Mesodermal cell (in vitro differentiated cells): ENCODE measurements around the gene B4GALT1.

Source experiments
- H3K27ac ChIP-seq: 2 replicates; pipeline ENCODE4 v1.7.0; 2013; ENCODE audit warnings: mild to moderate bottlenecking, low read depth, low read length, moderate library complexity; ENCODE audit not compliant: severe bottlenecking
- H3K36me3 ChIP-seq: 2 replicates; pipeline ENCODE4 v1.7.1; 2013; ENCODE audit warnings: mild to moderate bottlenecking, low read length, moderate library complexity; ENCODE audit not compliant: control insufficient read depth, insufficient read depth
- H3K4me1 ChIP-seq: one replicate; pipeline ENCODE4 v1.7.1; 2013; ENCODE audit warnings: mild to moderate bottlenecking, low read length; ENCODE audit not compliant: insufficient read depth, control insufficient read depth, poor library complexity, severe bottlenecking
- H3K4me3 ChIP-seq: 2 replicates; pipeline ENCODE4 v1.7.0; 2013; ENCODE audit warnings: low read length, control low read depth, mild to moderate bottlenecking; ENCODE audit not compliant: insufficient read depth, poor library complexity, severe bottlenecking; ENCODE audit errors: extremely low read depth
- H3K9me3 ChIP-seq: 2 replicates; pipeline ENCODE4 v1.7.1; 2013; ENCODE audit warnings: mild to moderate bottlenecking, low read length, moderate library complexity; ENCODE audit not compliant: control insufficient read depth
- WGBS, 2 experiments: methylation state at CpG; one replicate each; pipeline ENCODE4 v1.1.5; 2013; ENCODE audit warnings: missing lambda C conversion rate in 2 of 2; ENCODE audit not compliant: insufficient coverage in 2 of 2; 5-methylcytosine and 5-hydroxymethylcytosine counted together

The B4GALT1 gene

DNA sequence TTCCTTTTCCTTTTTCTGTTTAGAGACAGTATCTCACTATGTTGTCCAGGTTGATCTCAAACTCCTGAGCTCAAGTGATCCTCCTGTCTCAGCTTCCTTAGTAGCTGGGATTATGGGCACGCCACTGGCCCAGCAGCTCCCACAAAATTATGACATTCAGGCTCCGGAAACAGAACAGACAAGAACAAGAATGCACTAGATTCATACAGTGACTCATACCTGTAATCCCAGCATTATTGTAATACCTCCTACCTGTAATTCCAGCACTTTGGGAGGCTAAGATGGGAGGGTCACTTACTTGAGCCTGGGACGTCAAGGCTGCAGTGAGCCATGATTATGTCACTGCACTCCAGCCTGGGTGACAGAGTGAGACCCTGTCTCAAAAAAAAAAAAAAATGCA, 26.7 kb upstream of the B4GALT1 start:
- no peak overlapping the region for H3K27ac ChIP-seq
- no peaks in the 10 kb centered on the region for H3K4me1 ChIP-seq
- no peak overlapping the region for H3K4me3 ChIP-seq
- no peaks in the 10 kb centered on the region for H3K9me3 ChIP-seq
- H3K36me3 ChIP-seq: no peaks in the 10 kb centered on the region
- 82 to 93% methylated on average over 3 of the region's 3 CpGs for WGBS, 2 experiments

- H3K4me1 ChIP-seq: no peaks in the 10 kb centered on the region
- H3K27ac ChIP-seq: no peak overlapping the region
- no peaks in the 10 kb centered on the region for H3K36me3 ChIP-seq
- WGBS, 2 experiments: 86 to 87% methylated on average over 2 to 3 of the region's 3 CpGs
- H3K9me3 ChIP-seq: no peaks in the 10 kb centered on the region
- H3K4me3 ChIP-seq: no peak overlapping the region
Measured at GRCh38 chr9:33192493-33193255, 25.5 kb upstream of the B4GALT1 start.

DNA sequence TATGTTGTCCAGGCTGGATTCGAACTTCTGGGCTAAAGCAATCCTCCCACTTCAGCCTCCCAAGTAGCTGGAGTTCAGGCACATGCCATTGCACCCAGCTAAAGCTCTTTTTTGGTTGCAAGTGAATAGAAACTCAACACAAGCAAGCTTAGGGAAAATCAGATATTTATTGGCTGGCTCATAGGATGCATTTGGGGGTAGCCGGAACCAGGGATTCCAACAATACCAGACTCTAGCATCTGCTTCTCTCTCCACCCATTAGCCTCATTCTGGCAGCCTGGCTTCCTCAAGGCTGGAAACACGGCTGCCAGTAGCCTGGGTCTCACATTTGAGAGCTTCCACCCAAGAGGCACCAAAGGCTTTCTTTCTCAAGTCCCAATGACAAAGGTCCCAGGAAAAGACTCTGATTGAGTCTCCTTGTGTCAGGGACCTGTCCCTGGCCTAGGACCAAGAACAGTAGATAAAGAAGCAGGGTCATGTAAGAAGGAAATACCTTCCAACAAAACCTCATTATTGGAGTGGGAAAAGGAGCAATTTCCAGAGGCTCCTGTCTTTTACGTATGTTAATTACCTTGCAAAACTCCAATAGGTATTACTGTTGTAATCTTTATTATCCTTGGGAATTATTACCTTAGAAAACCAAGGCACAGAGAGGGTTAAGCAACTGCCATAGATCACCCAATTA, 23.0 kb upstream of the B4GALT1 start:
- Histone ChIP-seq H3K4me1 (no peaks in the 10 kb centered on the region), H3K9me3 (no peaks in the 10 kb centered on the region), H3K27ac (no peak overlapping the region), H3K36me3 (no peaks in the 10 kb centered on the region), H3K4me3 (no peak overlapping the region)
- 89 to 90% methylated on average over 2 to 3 of the region's 4 CpGs for WGBS, 2 experiments

DNA sequence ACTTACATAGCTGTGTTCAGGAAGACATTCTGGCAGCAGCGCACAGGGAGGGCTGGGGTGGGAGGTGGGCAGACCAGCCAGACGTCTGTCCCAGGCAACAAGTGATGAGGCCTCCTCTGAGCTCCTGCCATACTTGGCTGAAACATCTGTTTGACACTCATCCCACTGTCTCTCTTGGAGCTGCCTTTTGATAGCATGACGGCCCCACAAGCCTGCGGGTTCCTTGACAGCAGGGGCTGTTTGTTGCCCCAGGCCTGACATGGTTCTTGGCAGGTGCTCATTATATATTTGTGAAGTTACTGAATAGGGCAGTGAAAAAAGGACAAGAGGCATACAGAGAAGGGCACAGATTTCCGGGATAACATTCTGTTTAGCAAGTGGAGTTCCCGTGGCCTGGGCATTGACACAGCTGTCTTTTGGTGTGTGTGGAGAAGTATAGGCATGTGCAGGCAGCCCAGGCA, 22.2 kb upstream of the B4GALT1 start:
- 67 to 84% methylated on average over 4 to 6 of the region's 6 CpGs for WGBS, 2 experiments
- Histone ChIP-seq H3K27ac (no peak overlapping the region), H3K4me3 (no peak overlapping the region), H3K9me3 (no peaks in the 10 kb centered on the region), H3K36me3 (no peaks in the 10 kb centered on the region), H3K4me1 (no peaks in the 10 kb centered on the region)

DNA sequence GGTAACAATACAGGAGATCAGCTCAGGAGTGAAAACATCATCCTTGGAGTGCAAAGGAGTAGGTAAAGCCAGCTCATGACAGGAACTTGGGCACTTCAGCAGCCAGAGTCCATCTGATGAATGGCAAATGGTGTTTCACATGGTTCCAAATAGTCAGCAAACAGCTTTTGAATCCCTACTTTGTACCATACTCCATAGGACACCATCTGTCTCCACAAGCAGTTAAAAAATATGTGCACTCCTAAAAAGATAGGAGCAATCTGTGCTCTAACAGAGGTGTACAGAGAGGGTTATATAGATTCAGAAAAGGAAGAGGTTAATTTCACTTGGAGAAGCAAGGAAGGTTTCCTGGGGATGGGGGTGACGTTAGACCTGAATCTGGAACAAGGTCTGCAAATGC, 21.6 kb upstream of the B4GALT1 start:
- no peak overlapping the region for H3K27ac ChIP-seq
- no peaks in the 10 kb centered on the region for H3K4me1 ChIP-seq
- no peak overlapping the region for H3K4me3 ChIP-seq
- no peaks in the 10 kb centered on the region for H3K36me3 ChIP-seq
- WGBS, 2 experiments: 88% methylated on average over 1 of the region's 1 CpG; no CpG with 5 or more reads in 1 of the 2 experiments
- H3K9me3 ChIP-seq: no peaks in the 10 kb centered on the region

DNA sequence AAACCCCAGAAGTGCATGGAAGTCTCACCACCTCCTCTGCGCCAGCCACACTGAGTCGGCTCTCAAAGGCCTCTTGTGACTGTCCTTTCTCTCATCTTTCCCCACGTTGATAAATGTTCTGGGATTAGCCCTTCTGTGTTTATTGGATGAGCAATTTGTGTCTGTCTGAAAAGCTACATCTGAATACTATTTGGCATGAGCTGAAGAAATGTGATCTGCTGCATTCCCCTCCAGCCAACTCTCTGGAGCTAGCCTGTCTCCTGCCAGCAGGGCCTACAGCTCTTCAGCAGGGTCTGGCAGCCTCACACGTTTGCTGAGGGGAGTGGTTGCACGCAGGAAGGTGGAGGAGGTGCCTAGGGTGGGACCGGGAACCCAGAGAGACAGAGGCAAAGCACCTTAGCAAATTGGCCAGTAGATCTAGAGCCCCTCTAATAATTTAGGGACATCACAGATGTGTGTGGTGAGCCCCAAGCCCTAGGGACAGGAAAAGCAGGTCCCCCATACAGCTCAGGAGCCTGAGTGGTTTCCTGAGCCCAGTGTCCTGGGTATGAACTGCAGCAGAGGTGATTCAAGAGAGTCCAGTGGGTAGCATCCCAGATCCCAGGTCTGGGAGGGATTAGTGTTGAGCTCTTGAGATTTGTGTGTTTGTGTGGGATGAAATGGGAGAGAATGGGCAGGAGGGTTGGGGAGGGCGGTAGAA, 20.5 kb upstream of the B4GALT1 start:
- no peaks in the 10 kb centered on the region for H3K4me1 ChIP-seq
- H3K27ac ChIP-seq: no peak overlapping the region
- H3K4me3 ChIP-seq: no peak overlapping the region
- WGBS, 2 experiments: 61 to 66% methylated on average over 5 to 6 of the region's 7 CpGs
- H3K36me3 ChIP-seq: no peaks in the 10 kb centered on the region
- no peaks in the 10 kb centered on the region for H3K9me3 ChIP-seq

DNA sequence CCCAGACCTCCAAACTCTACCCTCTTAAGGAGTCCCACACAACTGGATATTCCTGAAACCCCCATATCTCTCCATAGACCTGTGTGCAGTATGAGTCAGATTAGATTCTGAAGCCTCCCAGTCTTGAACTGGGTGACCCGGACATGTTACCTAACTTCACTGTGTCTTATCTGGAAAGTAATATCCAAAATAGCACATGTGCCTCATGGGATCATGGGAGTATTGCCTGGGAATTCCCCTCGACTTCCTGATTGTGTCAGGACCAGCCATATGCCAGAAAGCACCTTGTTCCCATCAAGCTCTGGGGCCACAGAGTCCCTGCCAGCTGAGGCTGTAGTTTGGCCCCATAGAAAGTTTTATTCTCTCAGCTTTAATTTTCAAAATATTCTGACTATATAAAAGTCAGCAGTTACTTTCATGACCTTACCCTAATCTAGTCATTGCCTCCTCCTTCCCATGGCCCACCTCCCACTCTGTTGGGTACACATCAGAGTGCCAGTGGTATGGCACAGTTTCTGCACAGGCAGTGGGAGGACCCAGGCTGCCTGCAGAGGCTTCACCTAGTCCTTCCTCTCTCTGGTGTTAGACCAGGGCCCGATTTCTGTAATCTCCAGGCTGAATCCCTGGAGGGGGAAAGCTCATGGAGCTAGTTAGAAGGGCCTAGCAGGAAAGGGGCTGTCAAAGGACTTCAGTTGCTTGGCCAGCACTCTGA, 19.5 kb upstream of the B4GALT1 start:
- Histone ChIP-seq H3K4me1 (no peaks in the 10 kb centered on the region), H3K9me3 (no peaks in the 10 kb centered on the region), H3K4me3 (no peak overlapping the region), H3K27ac (no peak overlapping the region), H3K36me3 (no peaks in the 10 kb centered on the region)
- 90 to 93% methylated on average over 3 of the region's 3 CpGs for WGBS, 2 experiments

- Histone ChIP-seq H3K36me3 (no peaks in the 10 kb centered on the region), H3K27ac (no peak overlapping the region), H3K4me3 (no peak overlapping the region), H3K4me1 (no peaks in the 10 kb centered on the region), H3K9me3 (no peaks in the 10 kb centered on the region)
- WGBS, 2 experiments: 59 to 60% methylated on average over 3 to 5 of the region's 5 CpGs
Measured at GRCh38 chr9:33185858-33186257, 18.7 kb upstream of the B4GALT1 start.

- WGBS, 2 experiments: 85 to 89% methylated on average over 6 of the region's 11 CpGs
- Histone ChIP-seq H3K4me1 (no peaks in the 10 kb centered on the region), H3K27ac (no peak overlapping the region)
Measured at GRCh38 chr9:33185406-33185805, 18.3 kb upstream of the B4GALT1 start.

GRCh38 chr9:33184963-33185362, 17.8 kb upstream of the B4GALT1 start:
- Histone ChIP-seq H3K4me3 (no peak overlapping the region), H3K36me3 (no peaks in the 10 kb centered on the region), H3K4me1 (no peaks in the 10 kb centered on the region), H3K27ac (no peak overlapping the region), H3K9me3 (no peaks in the 10 kb centered on the region)
- WGBS, 2 experiments: 100% methylated on average over 2 of the region's 2 CpGs; no CpG with 5 or more reads in 1 of the 2 experiments

More at GRCh38 chr9:33185406-33185805, 18.3 kb upstream of the B4GALT1 start:
- Histone ChIP-seq H3K9me3 (no peaks in the 10 kb centered on the region), H3K4me3 (no peak overlapping the region), H3K36me3 (no peaks in the 10 kb centered on the region)
